H1 (cell line): ENCODE results near the gene ARHGEF38. TPM values are rescaled to one million over a fixed set of nuclear protein-coding genes. Genes with fewer than 3 reads are reported as not detected.

ENCODE experiments used
- CTCF ChIA-PET: fragments of 300-600 bp; sonication (Branson Sonifier 250); formaldehyde crosslinking; loops from one replicate; lab custom pipeline; 2021; ENCODE audit not compliant: partially characterized antibody; lab: Charles Lee
- POLR2A ChIA-PET: fragments of 300-600 bp; sonication (Branson Sonifier 250); formaldehyde crosslinking; loops from one replicate; lab custom pipeline; 2021; ENCODE audit warnings: inconsistent platforms; ENCODE audit not compliant: partially characterized antibody; lab: Charles Lee
- DNase-seq, 2 experiments: peaks; one replicate each; pipeline versions ENCODE4 v3.0.0 to v3.0.0-alpha.2; 2010 to 2022; ENCODE audit warnings: low spot score in 2 of 2, low read depth in 1 of 2, mixed read lengths in 1 of 2
- FAIRE-seq: peaks from 2 replicates; lab custom pipeline; 2011; peaks lifted over from hg19 to GRCh38; lab: Jason Lieb, UNC
- H2AFZ ChIP-seq: 2 replicates; pipeline ENCODE4 v1.8.1; 2012; ENCODE audit warnings: low read length, inconsistent platforms
- H2AK5ac ChIP-seq: 2 replicates; pipeline ENCODE4 v1.6.1; 2013; ENCODE audit warnings: low read depth, low read length
- H2BK120ac ChIP-seq: replicated peaks from 2 replicates; pipeline ENCODE3; 2013; ENCODE audit warnings: low read depth, low read length, inconsistent platforms
- H2BK12ac ChIP-seq: 2 replicates; pipeline ENCODE4 v1.6.1; 2013; ENCODE audit warnings: low read depth, low read length
- H2BK15ac ChIP-seq: 2 replicates; pipeline ENCODE4 v1.6.1; 2013; ENCODE audit warnings: low read length
- H2BK20ac ChIP-seq: 2 replicates; pipeline ENCODE4 v1.6.1; 2013; ENCODE audit warnings: low read length
- H2BK5ac ChIP-seq: 2 replicates; pipeline ENCODE4 v1.6.1; 2013; ENCODE audit warnings: low read depth, low read length
- H3K14ac ChIP-seq: 2 replicates; pipeline ENCODE4 v1.6.1; 2013; ENCODE audit warnings: inconsistent platforms; ENCODE audit not compliant: insufficient read length
- H3K18ac ChIP-seq: 2 replicates; pipeline ENCODE4 v1.6.1; 2013; ENCODE audit warnings: low read length; ENCODE audit errors: extremely low read depth
- H3K23ac ChIP-seq: 2 replicates; pipeline ENCODE4 v1.6.1; 2013; ENCODE audit warnings: inconsistent platforms; ENCODE audit not compliant: insufficient read length
- H3K23me2 ChIP-seq: 2 replicates; pipeline ENCODE4 v1.6.1; 2013; ENCODE audit warnings: low read depth, low read length
- H3K27ac ChIP-seq: 2 replicates; pipeline ENCODE4 v1.6.1; 2011; ENCODE audit warnings: low read depth, low read length, inconsistent platforms
- H3K27me3 ChIP-seq, 4 experiments: replicated peaks in 1 of 4; 1 replicate in 1 of 4; 2 replicates in 3 of 4; pipeline versions ENCODE4 v1.6.1 to v1.8.1; 2011 to 2013; ENCODE audit warnings: low read length in 3 of 4, mild to moderate bottlenecking in 3 of 4, inconsistent platforms in 2 of 4, mixed read lengths in 2 of 4, moderate library complexity in 1 of 4; ENCODE audit not compliant: control insufficient read depth in 3 of 4, insufficient read depth in 3 of 4; ENCODE audit errors: extremely low read depth in 1 of 4
- H3K36me3 ChIP-seq, 4 experiments: 2 replicates each; pipeline versions ENCODE4 v1.6.1 to v1.8.1; 2011 to 2013; ENCODE audit warnings: mild to moderate bottlenecking in 4 of 4, low read length in 3 of 4, moderate library complexity in 2 of 4, control low read depth in 1 of 4, inconsistent platforms in 1 of 4; ENCODE audit not compliant: insufficient read depth in 4 of 4, control insufficient read depth in 2 of 4
- H3K4ac ChIP-seq: replicated peaks from 2 replicates; pipeline ENCODE3; 2013; ENCODE audit warnings: low read length, low read depth, mixed read lengths, inconsistent platforms; ENCODE audit not compliant: insufficient read length
- H3K4me1 ChIP-seq, 4 experiments: replicated peaks in 1 of 4; 1 replicate in 1 of 4; 2 replicates in 3 of 4; pipeline versions ENCODE4 v1.6.1 to v1.8.1; 2011 to 2013; ENCODE audit warnings: low read length in 3 of 4, inconsistent platforms in 2 of 4, mixed read lengths in 1 of 4; ENCODE audit not compliant: insufficient read depth in 4 of 4, control insufficient read depth in 3 of 4
- H3K4me2 ChIP-seq, 2 experiments: 2 replicates each; pipeline versions ENCODE4 v1.6.1 to v1.8.1; 2011 to 2013; ENCODE audit warnings: low read depth in 2 of 2, low read length in 2 of 2, control low read depth in 1 of 2, inconsistent platforms in 1 of 2, mild to moderate bottlenecking in 1 of 2; ENCODE audit not compliant: insufficient read depth in 1 of 2
- H3K4me3 ChIP-seq, 4 experiments: fragments of 200-600, 300-600 bp in 1 of 4; sonication (generic), shearing (Covaris generic), sonication (Bioruptor Twin) in 1 of 4; 2 replicates each; pipeline versions ENCODE4 v1.5.1 to v1.8.1; 2011 to 2016; ENCODE audit warnings: low read length in 4 of 4, low read depth in 3 of 4, control low read depth in 2 of 4, inconsistent platforms in 2 of 4, mild to moderate bottlenecking in 2 of 4, mixed read lengths in 1 of 4, moderate library complexity in 1 of 4; ENCODE audit not compliant: insufficient read depth in 2 of 4; ENCODE audit errors: extremely low read depth in 1 of 4
- H3K56ac ChIP-seq: replicated peaks from 2 replicates; pipeline ENCODE3; 2013; ENCODE audit warnings: low read depth, mild to moderate bottlenecking, mixed read lengths, low read length, inconsistent platforms; ENCODE audit not compliant: insufficient read length
- H3K79me1 ChIP-seq: 2 replicates; pipeline ENCODE4 v1.6.1; 2013; ENCODE audit warnings: low read depth, low read length, control low read depth
- H3K79me2 ChIP-seq, 2 experiments: 2 replicates each; pipeline versions ENCODE4 v1.6.1 to v1.8.1; 2012 to 2013; ENCODE audit warnings: low read length in 2 of 2, mild to moderate bottlenecking in 2 of 2, inconsistent platforms in 1 of 2; ENCODE audit not compliant: insufficient read depth in 2 of 2, control insufficient read depth in 1 of 2
- H3K9ac ChIP-seq, 4 experiments: replicated peaks in 1 of 4; 1 replicate in 1 of 4; 2 replicates in 3 of 4; pipeline versions ENCODE4 v1.6.1 to v1.8.1; 2011 to 2013; ENCODE audit warnings: low read depth in 3 of 4, low read length in 3 of 4, control low read depth in 2 of 4, mild to moderate bottlenecking in 2 of 4, moderate library complexity in 2 of 4, inconsistent platforms in 1 of 4; ENCODE audit errors: extremely low read depth in 1 of 4
- H3K9me3 ChIP-seq, 2 experiments: 2 replicates each; pipeline versions ENCODE4 v1.6.1 to v1.8.1; 2012 to 2013; ENCODE audit warnings: mild to moderate bottlenecking in 2 of 2, moderate library complexity in 2 of 2, control low read depth in 1 of 2, inconsistent platforms in 1 of 2, low read depth in 1 of 2, low read length in 1 of 2, mixed read lengths in 1 of 2; ENCODE audit not compliant: insufficient read depth in 2 of 2
- H4K20me1 ChIP-seq, 2 experiments: replicated peaks in 1 of 2; 2 replicates each; pipeline versions ENCODE3 to v1.8.1; 2011 to 2013; ENCODE audit warnings: inconsistent platforms in 2 of 2, low read length in 2 of 2, mild to moderate bottlenecking in 1 of 2; ENCODE audit not compliant: insufficient read depth in 2 of 2, control insufficient read depth in 1 of 2
- H4K5ac ChIP-seq: 2 replicates; pipeline ENCODE4 v1.6.1; 2013; ENCODE audit warnings: low read length, low read depth, mixed read lengths, inconsistent platforms; ENCODE audit not compliant: insufficient read length
- H4K8ac ChIP-seq: 2 replicates; pipeline ENCODE4 v1.8.0; 2013; ENCODE audit warnings: mild to moderate bottlenecking, moderate library complexity, low read length, inconsistent platforms; ENCODE audit not compliant: insufficient read depth; ENCODE audit errors: extremely low read depth
- H4K91ac ChIP-seq: replicated peaks from 2 replicates; pipeline ENCODE3; 2013; ENCODE audit warnings: low read length, mixed read lengths, inconsistent platforms; ENCODE audit not compliant: insufficient read length
- GABPA ChIP-seq: IDR thresholded peaks from 2 replicates; pipeline ENCODE4 v1.6.1; 2011; ENCODE audit warnings: mild to moderate bottlenecking, low read length, moderate library complexity, borderline replicate concordance; ENCODE audit not compliant: insufficient read depth
- KDM5A ChIP-seq: fragments of 200-600 bp; IDR thresholded peaks from 2 replicates; pipeline ENCODE4 v1.7.1; 2012; ENCODE audit warnings: mild to moderate bottlenecking, low read length, inconsistent platforms, mixed read lengths
- NANOG ChIP-seq: IDR thresholded peaks from 2 replicates; pipeline ENCODE4 v1.6.1; 2011; ENCODE audit warnings: low read length, low read depth, mild to moderate bottlenecking, inconsistent platforms; ENCODE audit not compliant: insufficient read depth, poor library complexity, severe bottlenecking
- POLR2AphosphoS5 ChIP-seq: IDR thresholded peaks from 2 replicates; pipeline ENCODE4 v1.6.1; 2011; ENCODE audit warnings: low read depth, low read length
- SAP30 ChIP-seq: fragments of 300-600 bp; sonication (generic); IDR thresholded peaks from 2 replicates; pipeline ENCODE4 v1.7.1; 2012; ENCODE audit warnings: low read length, moderate library complexity, mild to moderate bottlenecking, inconsistent platforms; ENCODE audit not compliant: insufficient read depth, insufficient replicate concordance
- USF2 ChIP-seq: IDR thresholded peaks from 2 replicates; pipeline ENCODE4 v1.6.1; 2011; ENCODE audit warnings: low read length, improper control_type of control experiment
- WGBS, 2 experiments: shearing (Covaris generic) in 1 of 2; methylation state at CpG; one replicate each; pipeline versions ENCODE4 v1.1.6 to v1.1.7; 2013 to 2015; ENCODE audit warnings: low lambda C conversion rate in 2 of 2, mixed read lengths in 2 of 2, inconsistent platforms in 1 of 2, low coverage in 1 of 2, missing lambda C conversion rate in 1 of 2; ENCODE audit not compliant: insufficient replicate concordance in 2 of 2, insufficient coverage in 1 of 2, insufficient read length in 1 of 2; ENCODE audit errors: extremely low coverage in 1 of 2, missing lambda C conversion rate in 1 of 2; 5-methylcytosine and 5-hydroxymethylcytosine counted together
- polyA plus RNA-seq, 7 experiments: library from polyadenylated mRNA; depleted of rRNA in 3 of 7; stranded (reverse) in 5 of 7; unstranded in 2 of 7; fragments of >200 nt in 5 of 7; fragments of 200-250 nt in 2 of 7; gene quantifications; 1 replicate in 5 of 7; 2 replicates in 1 of 7; 4 replicates in 1 of 7; pipeline versions ENCODE4 v1.2.1 to v1.2.3, GENCODE V29; 2011 to 2013; ENCODE audit warnings: missing spikeins in 2 of 7, mixed read lengths in 2 of 7
- total RNA-seq: library from RNA; stranded (reverse); fragmentation: NEBNext Ultra II Directional; extraction: Animal tissue kit (Norgen Biotek cat#: 25700); gene quantifications from 2 replicates; pipeline ENCODE4 v1.2.1, GENCODE V29; 2021

The ARHGEF38 gene
- total and polyA plus RNA-seq, 2 of the 8 experiments (the other 6 are each of a cell fraction or from before 2014, with no cell fraction given) = not detected

GRCh38 chr4:105641845-105642244 is 89.4 kb downstream of the ARHGEF38 start:
- H3K56ac ChIP-seq = no peak overlapping the region
- peaks cover 0 to 4% (median 0%) of the 10 kb centered on the region in 4 experiments; a peak in 2 of 7 replicates for H3K4me1 ChIP-seq
- H2AK5ac ChIP-seq = no peak overlapping the region
- H3K9ac ChIP-seq = no peak overlapping the region
- CTCF ChIA-PET = no interaction called here
- no peaks in the 10 kb centered on the region for H3K27me3 ChIP-seq
- H2BK12ac ChIP-seq = no peak overlapping the region
- H3K4ac ChIP-seq = no peak overlapping the region
- DNase-seq (no peak), FAIRE-seq (no peak)
- no peaks in the 10 kb centered on the region for H3K79me1 ChIP-seq
- WGBS, 2 experiments = 90% methylated on average over 4 of the region's 4 CpGs; no CpG with 5 or more reads in 1 of the 2 experiments
- H3K79me2 ChIP-seq = no peaks in the 10 kb centered on the region
- no peaks in the 10 kb centered on the region for H3K36me3 ChIP-seq
- no peak overlapping the region for H3K18ac ChIP-seq
- no peak overlapping the region for H3K14ac ChIP-seq
- H2BK120ac ChIP-seq = no peak overlapping the region
- H2BK5ac ChIP-seq = no peak overlapping the region
- no peak for TF ChIP-seq GABPA
- no peak for TF ChIP-seq SAP30
- no peak for TF ChIP-seq USF2
- TF ChIP-seq POLR2AphosphoS5 = no peak
- no peak for TF ChIP-seq KDM5A
- TF ChIP-seq NANOG = no peak
- TF ChIP-seq, all 59 proteins: peak for 0
- Histone ChIP-seq H2BK20ac (no peak overlapping the region), H4K5ac (no peak overlapping the region), H3K4me3 (no peak overlapping the region), H3K23me2 (no peaks in the 10 kb centered on the region), H4K91ac (no peak overlapping the region), H4K20me1 (no peaks in the 10 kb centered on the region), H3K4me2 (no peak overlapping the region), H3K27ac (no peak overlapping the region), H3K23ac (no peak overlapping the region), H2BK15ac (no peak overlapping the region), H4K8ac (no peak overlapping the region), H2AFZ (no peak overlapping the region), H3K9me3 (no peaks in the 10 kb centered on the region)
- POLR2A ChIA-PET = no interaction called here
